Measurements from ENCODE around the gene TNFRSF25.

TNFRSF25 gene

GRCh38 chr1:6414443-6414844 lies 51.5 kb downstream of the TNFRSF25 start:
- no peak for DNase-seq

GRCh38 chr1:6412896-6413295 lies 53.1 kb downstream of the TNFRSF25 start:
- DNase-seq = no peak
